Rectal smooth muscle tissue (tissue), 1 donor: Measurements from ENCODE around the gene MUC2.

Experiments used
- H3K27ac ChIP-seq: one replicate; pipeline ENCODE4 v1.7.0; 2013; ENCODE audit warnings: low read depth, low read length, inconsistent platforms
- H3K27me3 ChIP-seq: one replicate; pipeline ENCODE4 v1.7.0; 2013; ENCODE audit warnings: low read length; ENCODE audit not compliant: control insufficient read depth, insufficient read depth
- H3K36me3 ChIP-seq: one replicate; pipeline ENCODE4 v1.7.0; 2013; ENCODE audit warnings: low read length; ENCODE audit not compliant: control insufficient read depth, insufficient read depth
- H3K4me1 ChIP-seq: one replicate; pipeline ENCODE4 v1.7.0; 2013; ENCODE audit warnings: low read length; ENCODE audit not compliant: control insufficient read depth, insufficient read depth
- H3K4me3 ChIP-seq: one replicate; pipeline ENCODE4 v1.7.0; 2013; ENCODE audit warnings: low read length
- H3K9ac ChIP-seq: one replicate; pipeline ENCODE4 v1.7.0; 2013; ENCODE audit warnings: low read length

The MUC2 gene

DNA sequence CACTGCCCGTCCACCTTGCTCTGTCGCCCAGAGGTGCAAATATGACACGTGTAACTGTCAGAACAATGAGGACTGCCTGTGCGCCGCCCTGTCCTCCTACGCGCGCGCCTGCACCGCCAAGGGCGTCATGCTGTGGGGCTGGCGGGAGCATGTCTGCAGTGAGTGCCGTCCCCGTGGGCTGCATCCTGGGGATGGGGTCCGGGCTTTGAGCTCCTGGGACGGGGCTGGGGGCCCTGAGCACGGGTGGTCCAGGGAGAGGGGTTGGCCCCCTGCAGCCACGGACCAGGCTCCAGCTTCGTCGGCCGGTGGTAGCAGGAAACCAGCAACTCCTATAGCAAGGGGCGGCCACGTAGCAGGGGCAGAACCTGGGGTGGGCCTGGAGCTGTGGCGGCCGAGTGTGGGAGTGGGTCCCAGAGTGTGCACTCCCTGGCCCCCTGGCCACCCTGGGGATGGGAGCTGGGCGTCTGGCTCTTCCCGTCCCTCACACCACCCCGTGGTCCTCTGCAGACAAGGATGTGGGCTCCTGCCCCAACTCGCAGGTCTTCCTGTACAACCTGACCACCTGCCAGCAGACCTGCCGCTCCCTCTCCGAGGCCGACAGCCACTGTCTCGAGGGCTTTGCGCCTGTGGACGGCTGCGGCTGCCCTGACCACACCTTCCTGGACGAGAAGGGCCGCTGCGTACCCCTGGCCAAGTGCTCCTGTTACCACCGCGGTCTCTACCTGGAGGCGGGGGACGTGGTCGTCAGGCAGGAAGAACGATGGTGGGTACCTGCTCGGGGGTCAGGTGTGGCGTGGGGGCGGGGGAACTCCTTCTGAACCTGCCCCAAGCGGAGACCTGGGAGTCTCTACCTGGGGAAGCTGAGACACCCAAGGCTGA, 10.1 kb downstream of the MUC2 start:
- H3K36me3 ChIP-seq, result no peaks in the 10 kb centered on the region
- H3K27ac ChIP-seq, result no peak overlapping the region
- H3K4me1 ChIP-seq, result no peaks in the 10 kb centered on the region
- no peak overlapping the region for H3K9ac ChIP-seq
- H3K27me3 ChIP-seq, result peaks cover 2% of the 10 kb centered on the region
- no peak overlapping the region for H3K4me3 ChIP-seq

DNA sequence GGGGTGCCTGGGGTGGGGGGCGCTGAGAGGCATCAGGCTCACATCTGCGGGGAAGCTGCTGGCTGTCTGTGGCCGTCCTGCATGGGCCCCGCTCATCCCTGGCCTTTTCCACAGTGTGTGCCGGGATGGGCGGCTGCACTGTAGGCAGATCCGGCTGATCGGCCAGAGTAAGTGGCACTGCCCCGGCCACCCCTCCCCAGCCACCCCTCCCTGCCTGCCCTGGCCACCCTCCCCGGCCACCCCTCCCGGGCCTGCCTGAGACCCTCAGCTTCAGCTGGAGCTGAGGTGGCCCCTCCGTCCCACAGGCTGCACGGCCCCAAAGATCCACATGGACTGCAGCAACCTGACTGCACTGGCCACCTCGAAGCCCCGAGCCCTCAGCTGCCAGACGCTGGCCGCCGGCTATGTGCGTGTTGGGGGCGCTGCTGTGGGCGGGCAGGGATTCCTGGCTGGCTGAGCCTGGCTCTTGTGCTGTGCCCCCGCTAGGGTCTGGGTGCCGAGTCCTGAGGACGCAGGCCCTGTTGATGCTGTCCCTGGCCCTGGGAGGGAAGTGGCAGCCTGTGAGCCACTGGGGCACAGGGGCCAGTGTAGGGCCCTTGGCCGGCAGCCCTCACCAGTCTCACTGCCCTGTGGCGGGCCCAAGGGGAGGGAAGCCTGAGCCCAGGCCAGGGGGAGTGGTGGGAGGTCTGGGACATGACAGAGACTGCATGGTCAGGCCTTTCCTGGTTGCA, 10.9 kb downstream of the MUC2 start:
- H3K4me3 ChIP-seq, result no peak overlapping the region

DNA sequence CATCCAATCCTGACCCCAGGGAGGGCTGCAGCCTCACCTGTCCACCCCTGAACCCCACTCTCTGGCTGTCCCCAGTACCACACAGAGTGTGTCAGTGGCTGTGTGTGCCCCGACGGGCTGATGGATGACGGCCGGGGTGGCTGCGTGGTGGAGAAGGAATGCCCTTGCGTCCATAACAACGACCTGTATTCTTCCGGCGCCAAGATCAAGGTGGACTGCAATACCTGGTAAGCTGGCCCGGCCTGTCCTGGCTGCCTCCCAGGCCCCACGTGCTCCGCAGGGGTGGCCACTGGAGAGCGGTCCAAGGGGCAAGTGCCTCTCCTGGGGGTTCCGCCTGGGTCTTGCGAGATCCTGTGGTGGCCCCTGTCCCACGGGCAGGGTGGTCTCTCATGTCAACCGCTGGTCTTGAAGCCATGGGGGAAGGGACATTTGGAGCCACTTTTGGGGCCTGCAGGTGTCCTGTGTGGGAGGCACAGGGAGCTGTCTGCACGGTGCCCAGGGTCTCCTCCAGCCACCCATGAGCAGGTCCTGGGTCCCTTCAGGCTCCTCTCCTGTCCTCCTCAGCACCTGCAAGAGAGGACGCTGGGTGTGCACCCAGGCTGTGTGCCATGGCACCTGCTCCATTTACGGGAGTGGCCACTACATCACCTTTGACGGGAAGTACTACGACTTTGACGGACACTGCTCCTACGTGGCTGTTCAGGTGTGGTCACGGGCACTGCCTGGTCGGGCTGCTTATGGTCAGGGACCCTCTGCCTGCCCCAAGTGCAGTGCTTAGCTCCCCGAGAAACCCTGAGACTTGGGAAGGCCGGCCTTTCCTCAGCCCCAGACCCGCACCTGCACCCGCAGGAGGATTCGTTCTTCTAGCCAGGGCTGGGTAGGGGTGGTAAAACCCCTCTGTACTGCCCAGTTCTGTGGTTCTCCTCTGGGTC, 11.8 kb downstream of the MUC2 start:
- Histone ChIP-seq H3K4me1 (no peaks in the 10 kb centered on the region), H3K27me3 (peaks cover 2% of the 10 kb centered on the region), H3K36me3 (no peaks in the 10 kb centered on the region), H3K27ac (no peak overlapping the region), H3K9ac (no peak overlapping the region), H3K4me3 (no peak overlapping the region)

More for the DNA sequence above, 10.9 kb downstream of the MUC2 start:
- H3K9ac ChIP-seq, result no peak overlapping the region
- peaks cover 2% of the 10 kb centered on the region for H3K27me3 ChIP-seq
- H3K36me3 ChIP-seq, result no peaks in the 10 kb centered on the region
- H3K4me1 ChIP-seq, result no peaks in the 10 kb centered on the region
- no peak overlapping the region for H3K27ac ChIP-seq

DNA sequence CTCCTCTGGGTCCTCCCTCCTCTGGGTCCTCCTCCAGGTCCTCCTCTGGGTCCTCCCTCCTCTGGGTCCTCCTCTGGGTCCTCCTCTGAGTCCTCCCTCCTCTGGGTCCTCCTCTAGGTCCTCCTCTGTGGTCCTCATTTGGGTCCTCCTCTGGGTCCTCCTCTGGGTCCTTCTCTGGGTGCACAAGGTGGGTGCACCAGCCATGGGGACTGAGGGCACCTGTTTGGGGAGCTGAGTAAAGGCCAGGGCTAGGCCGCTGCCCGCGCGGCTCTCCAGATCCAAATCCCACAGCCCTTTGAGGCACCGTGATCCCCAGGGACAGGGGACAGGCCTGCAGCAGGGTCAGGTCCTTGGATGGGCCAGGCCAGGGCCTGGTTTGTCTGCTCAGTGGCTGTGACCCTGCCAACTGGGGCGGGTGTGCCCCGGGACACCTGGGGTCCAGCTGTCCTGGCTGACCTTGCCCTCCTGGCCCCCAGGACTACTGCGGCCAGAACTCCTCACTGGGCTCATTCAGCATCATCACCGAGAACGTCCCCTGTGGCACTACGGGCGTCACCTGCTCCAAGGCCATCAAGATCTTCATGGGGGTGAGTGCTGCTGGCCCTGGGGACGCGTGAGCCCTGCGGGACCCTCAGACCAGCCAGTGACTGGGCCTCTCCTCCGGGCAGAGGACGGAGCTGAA, 12.7 kb downstream of the MUC2 start:
- H3K4me1 ChIP-seq, result no peaks in the 10 kb centered on the region

DNA sequence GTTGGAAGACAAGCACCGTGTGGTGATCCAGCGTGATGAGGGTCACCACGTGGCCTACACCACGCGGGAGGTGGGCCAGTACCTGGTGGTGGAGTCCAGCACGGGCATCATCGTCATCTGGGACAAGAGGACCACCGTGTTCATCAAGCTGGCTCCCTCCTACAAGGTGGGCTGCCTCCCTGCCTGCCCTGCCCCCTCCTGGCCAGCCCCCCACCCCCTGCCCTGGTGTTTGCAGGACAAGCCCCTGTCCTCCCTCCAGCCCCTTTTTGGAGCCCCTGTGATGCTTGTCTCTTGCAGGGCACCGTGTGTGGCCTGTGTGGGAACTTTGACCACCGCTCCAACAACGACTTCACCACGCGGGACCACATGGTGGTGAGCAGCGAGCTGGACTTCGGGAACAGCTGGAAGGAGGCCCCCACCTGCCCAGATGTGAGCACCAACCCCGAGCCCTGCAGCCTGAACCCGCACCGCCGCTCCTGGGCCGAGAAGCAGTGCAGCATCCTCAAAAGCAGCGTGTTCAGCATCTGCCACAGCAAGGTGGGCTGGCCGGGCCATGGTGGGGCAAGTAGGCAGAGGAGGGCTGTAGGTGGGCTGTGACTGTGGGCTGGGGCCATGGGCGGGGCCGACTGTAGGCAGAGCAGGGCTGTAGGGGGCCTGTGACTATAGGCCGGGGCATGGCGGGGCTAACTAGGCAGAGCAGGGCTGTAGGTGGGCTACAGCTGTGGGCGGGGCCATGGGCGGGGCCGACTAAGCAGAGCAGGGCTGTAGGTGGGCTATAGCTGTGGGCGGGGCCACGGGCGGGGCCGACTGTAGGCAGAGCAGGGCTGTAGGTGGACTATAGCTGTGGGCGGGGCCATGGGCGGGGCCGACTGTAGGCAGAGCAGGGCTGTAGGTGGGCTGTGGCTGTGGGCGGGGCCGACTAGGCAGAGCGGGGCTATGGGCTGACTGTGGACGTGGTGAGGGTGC, 13.6 kb downstream of the MUC2 start:
- Histone ChIP-seq H3K27me3 (peaks cover 2% of the 10 kb centered on the region), H3K4me3 (no peak overlapping the region), H3K36me3 (no peaks in the 10 kb centered on the region), H3K9ac (no peak overlapping the region), H3K4me1 (no peaks in the 10 kb centered on the region), H3K27ac (no peak overlapping the region)

More for the DNA sequence above, 12.7 kb downstream of the MUC2 start:
- Histone ChIP-seq H3K27me3 (peaks cover 2% of the 10 kb centered on the region), H3K4me3 (no peak overlapping the region), H3K27ac (no peak overlapping the region), H3K9ac (no peak overlapping the region), H3K36me3 (no peaks in the 10 kb centered on the region)

DNA sequence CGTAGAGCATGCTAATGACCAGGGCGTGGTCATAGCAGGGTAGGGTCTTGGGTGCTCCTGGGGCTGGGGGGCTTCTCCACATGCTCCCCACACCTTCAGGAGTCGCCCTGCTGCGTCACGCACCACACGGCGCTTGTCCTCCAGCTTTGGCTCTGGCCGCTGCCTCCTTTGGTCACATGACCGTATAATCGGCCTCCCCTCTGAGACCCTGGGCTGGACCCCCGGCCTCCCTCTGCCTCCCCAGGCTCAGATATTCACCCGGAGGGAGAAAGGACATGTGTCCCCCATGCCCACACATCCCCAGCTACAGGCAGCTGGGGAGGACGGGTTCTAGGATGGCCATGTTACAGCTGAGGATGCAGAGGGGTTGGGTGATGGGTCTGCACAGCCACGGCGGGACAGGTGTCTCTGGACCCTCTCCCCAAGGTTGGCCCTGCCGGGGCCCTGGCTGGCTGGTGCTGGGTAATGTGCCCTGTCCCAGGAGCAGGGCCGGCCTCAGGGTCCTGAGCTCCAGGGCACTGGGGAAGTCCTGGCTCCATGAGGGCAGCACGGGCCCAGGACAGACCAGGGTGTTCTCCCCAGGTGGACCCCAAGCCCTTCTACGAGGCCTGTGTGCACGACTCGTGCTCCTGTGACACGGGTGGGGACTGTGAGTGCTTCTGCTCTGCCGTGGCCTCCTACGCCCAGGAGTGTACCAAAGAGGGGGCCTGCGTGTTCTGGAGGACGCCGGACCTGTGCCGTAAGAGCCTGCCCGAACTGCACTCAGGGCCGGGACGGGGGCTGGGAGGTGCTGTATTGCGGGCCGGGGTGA, 14.5 kb downstream of the MUC2 start:
- no peak overlapping the region for H3K27ac ChIP-seq
- no peaks in the 10 kb centered on the region for H3K4me1 ChIP-seq
- H3K9ac ChIP-seq, result no peak overlapping the region
- no peak overlapping the region for H3K4me3 ChIP-seq
- peaks cover 2% of the 10 kb centered on the region for H3K27me3 ChIP-seq
- H3K36me3 ChIP-seq, result no peaks in the 10 kb centered on the region

DNA sequence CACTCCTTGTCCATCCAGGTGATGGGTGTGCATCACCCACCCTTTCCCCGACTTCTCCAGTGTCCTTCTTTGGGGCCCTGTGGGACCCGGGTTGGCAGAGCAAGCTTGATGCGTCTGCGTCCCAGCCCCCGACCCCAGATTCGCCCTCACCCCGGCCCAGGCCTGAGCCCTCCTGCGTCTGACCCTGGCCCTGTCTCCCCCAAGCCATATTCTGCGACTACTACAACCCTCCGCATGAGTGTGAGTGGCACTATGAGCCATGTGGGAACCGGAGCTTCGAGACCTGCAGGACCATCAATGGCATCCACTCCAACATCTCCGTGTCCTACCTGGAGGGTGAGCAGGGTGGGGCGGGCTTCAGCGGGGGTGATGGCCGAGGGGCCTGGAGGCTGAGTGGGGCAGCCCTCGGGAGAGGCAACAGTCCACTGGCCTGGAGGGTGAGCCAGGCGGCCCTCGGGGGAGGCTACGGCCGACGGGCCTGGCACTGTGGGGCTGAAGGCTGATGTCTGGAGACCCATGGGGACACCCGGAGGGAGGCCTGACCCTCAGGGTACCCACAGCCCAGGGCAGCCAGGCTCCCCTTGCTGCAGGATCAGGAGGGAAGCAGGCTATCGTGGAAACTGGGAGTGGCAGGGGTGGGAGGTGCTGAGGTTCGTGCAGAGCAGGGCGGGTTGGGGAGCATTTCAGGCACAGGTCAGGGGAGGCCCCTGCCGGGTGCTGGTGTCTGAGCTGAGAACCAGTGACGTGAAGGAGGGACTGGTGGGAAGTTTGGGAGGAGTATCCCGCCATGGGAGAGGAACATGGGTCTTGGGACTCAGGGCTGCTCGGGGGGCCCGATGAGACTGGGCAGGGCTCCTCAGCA, 15.3 kb downstream of the MUC2 start:
- peaks cover 2% of the 10 kb centered on the region for H3K27me3 ChIP-seq
- no peaks in the 10 kb centered on the region for H3K36me3 ChIP-seq
- H3K9ac ChIP-seq, result no peak overlapping the region
- H3K27ac ChIP-seq, result no peak overlapping the region
- H3K4me3 ChIP-seq, result no peak overlapping the region
- H3K4me1 ChIP-seq, result no peaks in the 10 kb centered on the region

DNA sequence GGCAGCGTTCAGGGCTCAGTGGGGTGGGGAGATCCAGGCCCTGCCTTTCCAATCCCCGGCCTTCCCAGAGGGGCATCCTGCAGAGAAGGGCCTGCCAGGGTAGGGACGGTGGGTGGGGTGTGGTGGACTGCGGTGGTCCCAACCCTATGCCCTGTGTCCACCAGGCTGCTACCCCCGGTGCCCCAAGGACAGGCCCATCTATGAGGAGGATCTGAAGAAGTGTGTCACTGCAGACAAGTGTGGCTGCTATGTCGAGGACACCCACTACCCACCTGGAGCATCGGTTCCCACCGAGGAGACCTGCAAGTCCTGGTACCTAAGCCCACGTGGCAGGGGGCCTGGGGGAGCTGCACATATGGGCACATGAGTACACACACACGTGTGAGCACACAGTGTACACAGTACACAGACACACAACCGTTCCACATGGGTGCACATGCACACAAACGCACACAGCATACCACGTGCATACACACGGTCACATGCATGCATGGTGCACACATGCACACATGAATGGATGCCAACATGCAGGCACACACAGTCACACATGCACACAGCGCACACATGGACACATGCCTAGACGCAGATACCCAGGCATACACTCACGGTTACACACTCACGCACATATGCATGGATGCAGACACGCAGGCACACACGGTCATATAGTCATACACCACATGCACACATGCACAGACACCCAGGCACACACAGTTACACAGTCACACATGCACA, 16.1 kb downstream of the MUC2 start:
- Histone ChIP-seq H3K36me3 (no peaks in the 10 kb centered on the region), H3K27me3 (peaks cover 2% of the 10 kb centered on the region), H3K4me1 (no peaks in the 10 kb centered on the region), H3K27ac (no peak overlapping the region), H3K4me3 (no peak overlapping the region), H3K9ac (no peak overlapping the region)

DNA sequence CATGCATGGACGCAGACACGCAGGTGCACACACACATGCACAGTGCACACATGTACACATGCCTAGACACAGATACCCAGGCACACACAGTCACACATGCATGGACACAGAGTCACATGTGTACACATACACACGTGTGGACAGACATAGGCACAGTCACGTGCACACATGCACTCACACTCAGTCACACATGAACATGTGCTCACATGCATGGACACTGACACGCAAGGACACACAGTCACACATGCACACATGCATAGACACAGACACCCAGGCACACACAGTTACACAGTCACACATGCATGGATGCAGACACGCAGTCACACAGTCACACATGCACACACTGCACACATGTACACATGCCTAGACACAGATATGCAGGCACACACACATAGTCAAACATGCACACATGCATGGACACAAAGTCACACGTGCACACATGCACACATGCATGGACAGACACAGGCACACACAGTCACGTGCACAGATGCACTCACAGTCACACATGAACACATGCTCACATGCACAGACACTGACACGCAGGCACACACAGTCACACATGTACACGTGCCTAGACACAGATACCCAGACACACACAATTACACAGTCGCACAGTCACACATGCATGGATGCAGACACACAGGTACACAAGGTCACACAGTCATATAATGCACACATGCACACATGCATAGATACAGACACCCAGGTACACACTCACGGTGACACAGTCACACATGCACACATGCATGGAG, 16.8 kb downstream of the MUC2 start:
- Histone ChIP-seq H3K4me3 (no peak overlapping the region), H3K9ac (no peak overlapping the region), H3K4me1 (no peaks in the 10 kb centered on the region), H3K27ac (no peak overlapping the region), H3K27me3 (no peaks in the 10 kb centered on the region), H3K36me3 (no peaks in the 10 kb centered on the region)
